TTC549 (cell line): ENCODE data around the gene SLCO4A1.

Experiments
- FAIRE-seq: peaks from 2 replicates; lab custom pipeline; 2012; peaks lifted over from hg19 to GRCh38; lab: Jason Lieb, UNC

The SLCO4A1 gene

DNA sequence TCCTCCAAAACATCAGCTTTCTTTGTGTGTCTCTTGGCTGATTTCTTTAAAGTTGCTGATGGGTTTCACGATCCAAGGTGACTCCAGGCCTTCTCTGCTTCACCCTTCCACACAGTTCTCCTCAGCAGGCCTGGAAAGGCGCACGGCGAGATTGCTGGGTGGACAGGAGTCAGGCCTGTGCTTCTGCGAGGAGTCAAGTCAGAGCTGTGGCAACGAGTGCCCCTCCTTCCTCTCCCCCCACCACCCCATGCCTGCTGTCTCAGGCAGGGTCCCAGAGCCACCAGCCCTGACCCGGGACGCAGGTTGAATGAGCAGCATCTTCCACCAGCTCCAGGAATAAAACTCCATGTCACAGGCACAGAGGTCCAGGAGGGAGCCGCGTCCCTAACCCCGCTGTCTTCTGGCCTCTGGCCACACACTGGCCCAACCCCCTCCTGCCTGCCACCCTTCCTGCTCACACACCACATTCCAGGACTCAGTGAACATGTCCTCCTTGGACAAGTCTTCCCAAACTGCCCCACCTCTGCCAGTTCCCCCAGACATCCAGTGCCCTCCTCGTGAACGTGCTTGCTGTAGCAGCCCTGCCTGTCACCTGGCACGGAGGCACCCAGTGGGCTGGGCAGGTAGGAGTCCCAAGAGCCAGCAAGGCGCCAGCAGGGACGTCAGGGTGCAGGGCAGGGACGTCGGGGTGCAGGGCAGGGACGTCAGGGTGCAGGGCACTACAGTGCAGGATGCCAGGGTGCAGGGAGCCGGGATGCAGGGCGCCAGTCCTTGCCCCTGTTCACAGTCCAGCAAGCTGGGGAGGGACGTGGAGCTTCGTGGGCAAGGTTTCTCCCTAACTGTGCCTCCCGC is 59.1 kb downstream of the SLCO4A1 start:
- FAIRE-seq, result no peak

DNA sequence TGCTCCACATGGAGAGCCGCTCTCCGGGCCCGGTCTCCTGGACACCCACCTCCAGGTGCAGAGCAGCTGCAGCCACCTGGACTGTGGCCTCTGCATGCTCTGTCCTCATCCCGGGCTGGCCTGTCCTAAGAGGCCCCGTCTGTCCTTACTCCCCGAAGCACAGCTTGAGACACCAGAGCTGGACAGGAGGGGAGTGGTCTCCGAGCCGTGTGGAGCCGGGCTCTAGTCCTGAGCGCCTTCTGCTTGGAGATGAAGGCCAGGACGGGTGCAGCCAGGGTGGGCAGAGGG is 59.7 kb downstream of the SLCO4A1 start:
- FAIRE-seq, result no peak

- FAIRE-seq, result no peak
These were observed 60.9 kb downstream of the SLCO4A1 start for GRCh38 chr20:62702895-62703852.

DNA sequence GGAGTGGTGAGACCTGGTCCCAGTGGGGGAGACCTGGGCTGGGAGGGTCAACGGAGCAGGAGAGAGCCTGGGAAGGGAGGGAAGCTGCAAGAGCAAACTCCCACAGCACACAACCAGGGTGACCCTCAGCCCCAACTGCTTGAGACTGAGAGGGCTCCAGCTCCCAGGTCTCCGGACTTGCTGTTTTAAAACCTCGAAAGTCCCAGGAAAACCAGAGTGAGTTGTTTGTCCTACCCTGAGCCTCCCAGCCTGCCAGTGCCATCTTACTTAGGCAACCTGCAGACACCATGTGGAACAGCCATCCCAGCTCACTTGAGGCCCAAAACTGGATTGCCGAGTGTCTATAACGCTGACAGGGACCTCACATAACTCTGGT is 61.5 kb downstream of the SLCO4A1 start:
- FAIRE-seq, result no peak

DNA sequence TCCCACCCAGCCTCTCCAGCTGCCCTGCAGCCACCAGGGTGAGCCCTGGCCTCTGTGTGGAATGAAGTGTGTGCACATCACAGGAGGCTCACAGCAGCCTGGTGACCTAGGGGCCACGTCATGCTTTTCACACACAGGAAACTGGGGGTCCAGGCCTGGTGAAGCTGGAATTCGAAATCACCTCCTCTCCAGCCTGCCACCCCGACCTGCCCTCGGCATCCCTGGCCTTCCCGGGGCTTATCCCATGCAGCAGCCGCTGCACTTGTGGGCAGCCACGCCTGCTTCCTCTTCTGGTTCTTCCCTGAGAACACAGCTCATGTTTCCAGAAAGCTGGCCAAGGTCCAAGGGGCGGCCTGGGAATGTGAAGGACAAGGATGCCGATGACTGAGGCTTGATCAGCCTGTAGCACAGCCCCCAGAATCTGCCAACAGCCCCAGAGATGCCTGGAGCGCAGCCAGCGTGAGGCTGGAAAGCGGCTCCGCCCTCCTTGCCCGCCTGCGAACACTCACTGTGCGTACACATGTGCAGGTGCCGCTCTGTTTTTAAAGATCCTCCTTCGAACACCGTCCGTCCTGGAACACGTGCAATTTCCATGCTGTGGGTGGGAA is 62.1 kb downstream of the SLCO4A1 start:
- FAIRE-seq, result no peak

- FAIRE-seq, result no peak
These were observed 63.3 kb downstream of the SLCO4A1 start for GRCh38 chr20:62705627-62706026.

DNA sequence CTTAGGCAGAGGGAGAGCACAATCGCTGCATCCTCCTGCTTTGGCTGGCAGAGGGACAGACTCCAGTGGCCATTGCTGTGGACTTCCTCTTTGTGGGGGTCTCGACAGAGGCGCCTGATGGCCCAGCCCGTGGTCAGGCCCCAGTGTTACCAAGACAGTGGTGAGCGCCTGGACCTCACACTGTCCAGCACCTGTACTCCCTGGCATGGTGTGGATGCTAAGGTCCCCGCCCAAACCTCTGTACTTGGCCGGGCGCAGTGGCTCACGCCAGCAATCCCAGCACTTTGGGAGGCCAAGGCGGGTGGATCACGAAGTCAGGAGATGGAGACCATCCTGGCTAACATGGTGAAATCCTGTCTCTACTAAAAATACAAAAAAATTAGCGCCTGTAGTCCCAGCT is 64.0 kb downstream of the SLCO4A1 start:
- no peak for FAIRE-seq

DNA sequence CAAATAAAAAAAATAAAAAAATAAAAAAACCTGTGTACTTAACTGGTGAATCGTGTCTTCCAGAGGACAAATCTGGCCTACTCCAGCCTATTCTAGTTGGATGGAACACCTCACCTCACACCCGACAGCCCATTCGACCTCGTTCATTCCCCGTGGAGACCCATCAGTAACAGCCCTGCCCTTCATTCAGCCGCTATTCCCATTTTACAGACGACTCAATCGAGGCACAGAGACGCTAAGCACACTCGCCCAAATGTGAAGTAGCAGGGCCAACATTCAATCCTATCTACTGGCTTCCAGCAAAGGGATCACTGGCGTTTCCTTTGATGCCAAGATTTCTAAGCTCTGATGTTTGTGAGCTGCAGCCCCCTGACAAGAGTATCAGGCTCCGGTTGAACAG is 64.6 kb downstream of the SLCO4A1 start:
- no peak for FAIRE-seq

- FAIRE-seq, result no peak
These were observed 65.1 kb downstream of the SLCO4A1 start for GRCh38 chr20:62707276-62707920.

DNA sequence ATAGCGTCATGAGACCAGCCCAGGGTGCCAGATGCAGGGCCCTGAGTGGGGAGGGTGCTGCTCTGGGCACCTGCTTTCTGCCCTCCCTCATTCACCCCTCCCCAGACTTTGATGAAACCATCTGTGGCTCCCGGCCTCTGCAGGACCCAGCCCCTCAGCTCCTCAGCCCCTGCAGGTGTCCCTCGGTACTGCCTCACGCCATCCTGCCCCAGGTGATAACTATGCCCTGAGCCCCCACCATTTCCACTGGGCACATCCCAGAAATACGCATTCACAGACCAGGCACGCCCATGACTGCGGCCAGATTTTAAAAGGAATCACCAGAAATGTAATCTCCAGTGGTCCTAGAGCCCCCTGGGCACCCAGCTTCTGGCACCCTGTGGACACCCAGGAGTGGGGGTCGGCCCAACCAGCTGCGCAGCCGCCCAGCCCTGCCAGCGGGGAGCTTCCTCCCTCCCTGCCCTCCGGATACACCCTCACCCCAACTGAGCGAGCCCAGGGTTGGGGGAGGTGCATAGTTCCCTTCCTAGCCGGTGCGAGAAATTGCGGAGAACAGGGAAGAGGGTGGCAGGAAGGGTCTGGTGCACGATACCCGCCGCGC is 65.7 kb downstream of the SLCO4A1 start:
- no peak for FAIRE-seq

GRCh38 chr20:62708591-62709536 is 66.6 kb downstream of the SLCO4A1 start, which contains the start of gene NTSR1:
Gene NTSR1, plus strand, starts transcription at chr20:62708836. Its CDS starts 372 bp downstream, at chr20:62709208.
- no peak for FAIRE-seq

- FAIRE-seq, result no peak
These were observed 67.2 kb downstream of the SLCO4A1 start for GRCh38 chr20:62709537-62709905.

GRCh38 chr20:62710221-62710885 is 68.0 kb downstream of the SLCO4A1 start:
- no peak for FAIRE-seq

DNA sequence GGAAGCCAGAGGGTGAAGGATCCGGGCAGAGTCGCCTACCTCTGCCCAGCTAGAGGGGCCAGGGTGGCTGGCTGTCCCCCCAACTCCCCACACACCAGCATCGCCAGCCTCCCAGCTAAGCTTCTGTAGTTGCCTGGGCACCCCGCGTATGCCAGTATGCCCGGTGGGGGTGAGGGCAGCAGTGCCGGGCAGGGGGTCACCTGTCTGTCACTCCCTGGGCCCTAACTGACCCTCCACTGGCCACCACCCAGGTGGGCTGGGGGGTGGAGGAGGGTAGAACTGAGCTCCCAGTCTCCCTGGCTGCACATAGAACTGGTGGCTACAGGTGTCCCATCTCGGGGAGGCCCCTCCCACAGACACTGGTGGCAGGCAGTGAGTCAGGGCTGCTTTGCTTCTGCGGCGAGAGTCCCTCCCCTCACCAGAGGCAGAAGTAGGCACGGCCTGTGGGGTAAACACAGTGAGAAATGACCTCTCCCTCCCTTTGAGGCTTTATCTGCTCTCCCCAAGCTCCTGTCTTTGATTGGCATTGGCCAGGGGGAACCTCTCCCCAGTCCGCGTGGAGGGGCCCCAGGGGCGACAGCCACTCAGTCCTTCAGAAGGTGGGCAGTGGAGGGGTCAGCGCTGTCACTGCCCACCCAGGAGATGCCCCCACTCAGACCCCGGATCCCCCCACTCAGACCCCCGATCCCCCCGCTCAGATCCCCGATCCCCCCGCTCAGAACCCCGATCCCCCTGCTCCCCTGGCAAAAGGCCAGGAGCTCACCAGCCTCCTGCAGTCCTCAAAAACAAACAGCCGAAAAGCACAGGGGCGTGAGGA is 68.8 kb downstream of the SLCO4A1 start:
- no peak for FAIRE-seq

GRCh38 chr20:62711703-62712101 is 69.4 kb downstream of the SLCO4A1 start:
- FAIRE-seq, result no peak

DNA sequence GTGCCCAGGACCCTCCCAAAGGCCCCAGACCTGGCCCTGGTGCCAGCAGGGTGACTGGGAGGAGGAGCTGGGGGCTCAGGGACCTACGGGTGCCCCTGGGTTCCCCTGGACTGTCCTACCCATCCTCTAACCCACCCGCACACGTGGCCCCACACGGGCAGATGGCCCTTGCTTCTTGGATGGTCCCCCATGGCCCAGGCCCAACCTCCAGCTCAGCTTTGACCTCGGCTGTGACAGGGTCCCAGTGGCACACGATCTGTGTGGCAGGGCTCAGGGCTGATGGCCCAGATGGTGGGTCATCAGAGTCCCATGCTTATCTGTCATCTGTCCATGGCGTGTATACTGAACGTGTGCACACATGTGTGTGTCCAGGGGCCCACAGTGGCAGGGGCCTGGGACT is 70.3 kb downstream of the SLCO4A1 start:
- no peak for FAIRE-seq

GRCh38 chr20:62714006-62714405 is 71.7 kb downstream of the SLCO4A1 start:
- no peak for FAIRE-seq

- no peak for FAIRE-seq
These were observed 72.5 kb downstream of the SLCO4A1 start for GRCh38 chr20:62714799-62715198.

DNA sequence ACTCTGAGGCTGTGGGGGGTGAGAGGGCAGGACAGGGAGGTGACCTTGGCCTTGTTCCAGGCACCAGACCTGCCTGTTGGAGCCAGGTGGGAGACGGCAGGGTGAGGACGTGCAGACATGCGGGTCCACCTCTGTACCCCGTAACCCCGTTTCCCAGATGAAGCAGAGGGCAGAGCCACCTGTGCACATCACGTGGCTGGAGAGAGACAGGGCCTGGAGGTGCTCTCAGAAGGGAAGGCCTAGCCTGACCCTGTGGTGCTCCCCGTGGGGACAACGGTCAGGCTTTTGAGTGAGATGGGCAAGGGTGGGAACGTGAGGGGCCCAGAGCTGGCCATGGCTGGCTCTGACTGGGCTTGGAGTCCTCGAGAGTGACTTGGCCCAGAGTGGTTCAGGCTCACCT is 72.9 kb downstream of the SLCO4A1 start:
- FAIRE-seq, result no peak
